Measurements from ENCODE around the gene ITGA1.

ITGA1 gene

DNA sequence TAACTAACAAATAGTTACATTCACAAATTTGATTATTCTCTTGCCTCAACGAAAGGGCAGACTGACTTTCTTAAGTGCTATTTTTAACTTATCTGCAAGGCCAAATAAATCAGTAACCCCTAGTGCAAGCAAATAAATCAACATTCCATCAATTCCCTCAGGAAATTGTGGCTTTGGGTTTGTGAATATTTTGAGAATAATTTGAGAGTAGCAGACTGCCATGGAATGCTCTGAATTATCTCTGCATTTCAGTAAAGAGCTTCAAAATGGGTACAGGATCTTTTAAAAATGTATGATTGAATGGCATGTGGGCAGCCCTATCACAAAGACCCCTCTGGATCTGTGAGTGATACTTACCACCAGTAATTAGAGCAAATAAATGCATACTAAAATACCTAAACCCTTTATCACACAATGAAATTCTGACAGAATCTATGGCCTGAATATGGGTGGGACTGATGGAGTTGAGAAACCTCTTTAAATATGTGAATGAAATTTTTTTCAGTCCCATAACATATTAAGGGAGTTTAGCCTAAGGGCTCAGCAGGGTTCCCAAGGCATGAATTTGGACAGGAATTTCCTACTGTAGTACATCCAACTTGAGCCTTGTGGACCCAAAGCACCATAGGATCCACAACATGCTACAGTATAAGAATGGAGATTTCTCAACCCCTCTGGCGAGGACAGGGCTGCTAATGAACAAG is 109.0 kb downstream of the ITGA1 start:
- Mint-ChIP-seq H3K9me3 (no peaks in the 10 kb centered on the region), H3K27ac (no peak overlapping the region), H3K36me3 (ENCODE audit: low read depth) (no peaks in the 10 kb centered on the region), H3K4me3 (no peak overlapping the region), H3K27me3 (ENCODE audit: low read depth, poor library complexity) (no peaks in the 10 kb centered on the region), H3K4me1 (peaks cover 20% of the 10 kb centered on the region)
- TF ChIP-seq, protein P1, sequence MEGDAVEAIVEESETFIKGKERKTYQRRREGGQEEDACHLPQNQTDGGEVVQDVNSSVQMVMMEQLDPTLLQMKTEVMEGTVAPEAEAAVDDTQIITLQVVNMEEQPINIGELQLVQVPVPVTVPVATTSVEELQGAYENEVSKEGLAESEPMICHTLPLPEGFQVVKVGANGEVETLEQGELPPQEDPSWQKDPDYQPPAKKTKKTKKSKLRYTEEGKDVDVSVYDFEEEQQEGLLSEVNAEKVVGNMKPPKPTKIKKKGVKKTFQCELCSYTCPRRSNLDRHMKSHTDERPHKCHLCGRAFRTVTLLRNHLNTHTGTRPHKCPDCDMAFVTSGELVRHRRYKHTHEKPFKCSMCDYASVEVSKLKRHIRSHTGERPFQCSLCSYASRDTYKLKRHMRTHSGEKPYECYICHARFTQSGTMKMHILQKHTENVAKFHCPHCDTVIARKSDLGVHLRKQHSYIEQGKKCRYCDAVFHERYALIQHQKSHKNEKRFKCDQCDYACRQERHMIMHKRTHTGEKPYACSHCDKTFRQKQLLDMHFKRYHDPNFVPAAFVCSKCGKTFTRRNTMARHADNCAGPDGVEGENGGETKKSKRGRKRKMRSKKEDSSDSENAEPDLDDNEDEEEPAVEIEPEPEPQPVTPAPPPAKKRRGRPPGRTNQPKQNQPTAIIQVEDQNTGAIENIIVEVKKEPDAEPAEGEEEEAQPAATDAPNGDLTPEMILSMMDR (IDR thresholded peaks at IDR 0.05), result no peak
- DNase-seq, result no peak

DNA sequence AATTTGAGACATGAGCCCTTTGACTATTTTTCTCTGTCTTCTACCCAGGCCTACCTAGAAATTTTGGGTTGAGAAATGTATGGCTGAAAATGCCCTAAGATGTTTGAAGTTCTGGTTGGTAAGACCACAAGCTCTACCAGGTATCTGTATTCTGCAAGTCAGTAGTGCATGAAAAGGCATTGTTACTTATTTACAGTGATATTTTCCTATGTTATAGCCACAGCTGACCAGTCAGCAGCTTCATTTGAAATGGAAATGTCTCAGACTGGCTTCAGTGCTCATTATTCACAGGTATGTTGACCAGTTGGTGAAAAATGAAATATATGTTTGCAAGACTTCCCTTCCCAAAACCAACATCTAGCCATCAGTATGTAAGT is 109.5 kb downstream of the ITGA1 start:
- Mint-ChIP-seq H3K36me3 (ENCODE audit: low read depth) (no peaks in the 10 kb centered on the region), H3K27ac (no peak overlapping the region), H3K4me1 (peaks cover 20% of the 10 kb centered on the region), H3K4me3 (no peak overlapping the region), H3K9me3 (no peaks in the 10 kb centered on the region), H3K27me3 (ENCODE audit: low read depth, poor library complexity) (no peaks in the 10 kb centered on the region)
- no peak for DNase-seq
- TF ChIP-seq, protein P1 (IDR thresholded peaks at IDR 0.05), result no peak

DNA sequence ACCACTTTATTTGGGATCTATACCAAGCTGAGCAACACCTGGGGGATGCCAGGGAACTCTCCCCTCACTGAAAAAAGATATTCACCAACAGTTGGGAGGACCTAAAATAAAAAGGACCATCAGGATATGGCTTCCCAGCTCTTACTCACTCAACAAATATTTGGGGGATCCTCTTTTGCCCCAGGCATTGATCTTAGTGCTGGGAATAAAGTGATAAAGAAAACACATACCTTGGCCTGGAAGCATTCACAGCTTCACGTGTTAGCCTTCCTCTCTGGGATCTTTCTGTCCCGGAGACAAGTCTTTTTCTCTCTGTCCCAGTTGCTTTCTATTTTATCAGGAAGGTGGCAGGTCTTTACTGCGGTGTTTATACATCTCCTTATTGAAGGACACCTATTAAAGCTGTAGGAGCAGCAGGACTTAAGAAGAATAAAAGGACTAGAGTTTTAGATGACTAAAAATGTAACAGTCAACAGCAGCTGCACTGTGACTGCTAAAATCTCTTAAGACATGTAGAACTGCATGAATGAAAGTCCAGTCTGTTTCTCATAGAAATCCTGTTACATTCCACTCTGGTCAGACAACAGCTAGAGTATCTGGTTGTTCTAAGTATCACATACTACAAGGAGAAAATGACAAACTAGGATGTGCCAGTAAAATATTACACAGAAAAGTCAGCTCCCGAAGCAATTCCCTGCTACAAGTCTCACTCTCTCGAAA is 111.4 kb downstream of the ITGA1 start:
- peaks cover 19% of the 10 kb centered on the region for H3K4me1 Mint-ChIP-seq
- H3K9me3 Mint-ChIP-seq, result peaks cover under 1% of the 10 kb centered on the region
- no peak for DNase-seq
- H3K36me3 Mint-ChIP-seq (ENCODE audit: low read depth), result no peaks in the 10 kb centered on the region
- TF ChIP-seq, protein P1 (IDR thresholded peaks at IDR 0.05), result no peak
- H3K27me3 Mint-ChIP-seq (ENCODE audit: low read depth, poor library complexity), result no peaks in the 10 kb centered on the region
- H3K4me3 Mint-ChIP-seq, result no peak overlapping the region
- no peak overlapping the region for H3K27ac Mint-ChIP-seq

DNA sequence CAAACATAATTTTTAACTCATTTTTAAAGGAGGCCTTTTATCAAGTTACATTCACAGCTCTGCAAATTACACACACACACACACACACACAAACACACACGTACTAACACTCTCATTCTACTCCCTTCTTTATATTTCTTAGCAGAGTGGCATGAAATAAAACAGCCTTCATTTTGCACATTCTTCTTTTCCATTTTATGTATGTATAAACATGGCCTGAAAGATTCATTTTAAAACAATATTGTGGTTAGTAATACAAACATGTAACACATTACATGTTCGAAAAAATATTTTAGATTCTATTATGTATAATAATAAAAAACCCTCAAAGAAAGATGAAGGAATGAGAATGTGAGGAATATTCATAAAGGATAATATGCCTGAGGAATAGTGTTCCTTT is 115.4 kb downstream of the ITGA1 start:
- no peaks in the 10 kb centered on the region for H3K36me3 Mint-ChIP-seq (ENCODE audit: low read depth)
- H3K4me3 Mint-ChIP-seq, result no peak overlapping the region
- TF ChIP-seq, protein P1 (IDR thresholded peaks at IDR 0.05), result no peak
- peaks cover 3% of the 10 kb centered on the region for H3K9me3 Mint-ChIP-seq
- no peak for DNase-seq
- no peak overlapping the region for H3K27ac Mint-ChIP-seq
- H3K4me1 Mint-ChIP-seq, result peaks cover 5% of the 10 kb centered on the region
- H3K27me3 Mint-ChIP-seq (ENCODE audit: low read depth, poor library complexity), result no peaks in the 10 kb centered on the region

DNA sequence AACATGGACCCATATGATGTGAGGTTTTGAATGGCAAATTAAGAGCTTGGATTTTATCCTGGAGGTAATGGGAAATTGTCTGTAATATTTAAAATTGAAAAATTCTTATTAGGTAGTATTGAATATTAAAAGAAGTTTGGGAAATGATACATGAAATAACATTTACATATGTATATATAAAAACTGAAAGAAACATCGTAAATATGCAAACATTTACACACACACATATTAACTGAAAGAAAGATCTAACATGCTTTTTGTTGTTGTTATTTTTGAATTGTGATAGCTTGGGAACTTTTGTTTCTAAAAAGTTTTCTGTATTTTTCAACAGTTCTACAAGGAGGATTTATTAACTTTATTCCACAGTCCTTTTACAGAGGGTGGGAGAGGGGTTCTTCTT is 118.6 kb downstream of the ITGA1 start:
- H3K36me3 Mint-ChIP-seq (ENCODE audit: low read depth), result no peaks in the 10 kb centered on the region
- TF ChIP-seq, protein P1 (IDR thresholded peaks at IDR 0.05), result no peak
- no peak for DNase-seq
- H3K9me3 Mint-ChIP-seq, result peaks cover 3% of the 10 kb centered on the region
- no peak overlapping the region for H3K27ac Mint-ChIP-seq
- peaks cover 5% of the 10 kb centered on the region for H3K4me1 Mint-ChIP-seq
- no peaks in the 10 kb centered on the region for H3K27me3 Mint-ChIP-seq (ENCODE audit: low read depth, poor library complexity)
- H3K4me3 Mint-ChIP-seq, result no peak overlapping the region

DNA sequence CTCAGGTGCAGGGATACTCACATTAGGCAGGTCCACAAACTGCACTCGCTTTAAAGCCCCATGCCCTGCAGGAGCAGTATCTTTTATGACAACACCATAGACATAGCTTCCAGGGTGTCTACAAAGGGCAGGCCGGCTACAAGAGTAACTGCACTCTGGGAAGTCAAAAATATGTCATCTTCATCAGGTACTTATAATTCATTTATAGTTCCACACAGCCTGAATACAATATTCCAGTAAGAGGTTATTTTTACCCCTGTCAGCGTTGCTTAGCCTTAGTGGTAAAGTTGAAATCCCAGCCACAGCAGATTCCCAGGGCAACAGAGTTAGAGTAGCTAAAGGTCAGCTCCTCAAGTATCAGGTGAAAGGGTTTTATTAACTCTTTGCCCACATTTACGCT is 119.1 kb downstream of the ITGA1 start:
- no peak overlapping the region for H3K27ac Mint-ChIP-seq
- peaks cover 5% of the 10 kb centered on the region for H3K4me1 Mint-ChIP-seq
- no peak for DNase-seq
- peaks cover 3% of the 10 kb centered on the region for H3K9me3 Mint-ChIP-seq
- no peaks in the 10 kb centered on the region for H3K36me3 Mint-ChIP-seq (ENCODE audit: low read depth)
- no peak overlapping the region for H3K4me3 Mint-ChIP-seq
- TF ChIP-seq, protein P1 (IDR thresholded peaks at IDR 0.05), result no peak
- H3K27me3 Mint-ChIP-seq (ENCODE audit: low read depth, poor library complexity), result no peaks in the 10 kb centered on the region

Measured in nephron progenitor cell (in vitro differentiated cells).